Endothelial cell of umbilical vein (primary cell): Measurements from ENCODE around the gene RGS11. TPM values are rescaled to one million over a fixed set of nuclear protein-coding genes. Genes with fewer than 3 reads are reported as not detected.

Source experiments
- BruUV-seq: library from RNA; stranded (reverse); fragments of 400-500 nt; replicated peaks from 2 replicates; lab custom pipeline; 2021; lab: Mats Ljungman, UMichigan
- CTCF ChIA-PET: fragments of 300-600, 350-600 bp; sonication (Branson Sonifier 250); formaldehyde crosslinking; loops from one replicate; lab custom pipeline; 2021; ENCODE audit warnings: antibody characterized with exemption, inconsistent platforms; lab: Charles Lee
- POLR2A ChIA-PET: fragments of 300-600, 350-600 bp; sonication (Branson Sonifier 250); formaldehyde crosslinking; loops from one replicate; lab custom pipeline; 2021; ENCODE audit warnings: antibody characterized with exemption, inconsistent platforms; lab: Charles Lee
- DNase-seq: peaks from one replicate; pipeline ENCODE4 v3.0.0-alpha.2; 2011; ENCODE audit warnings: low read depth, low spot score
- FAIRE-seq: peaks from 2 replicates; lab custom pipeline; 2011; peaks lifted over from hg19 to GRCh38; lab: Jason Lieb, UNC
- H2AFZ ChIP-seq: 2 replicates; pipeline ENCODE4 v1.6.0; 2012; ENCODE audit warnings: low read depth, low read length, control low read depth, inconsistent platforms
- H3K27ac ChIP-seq: 2 replicates; pipeline ENCODE4 v1.5.1; 2011; ENCODE audit warnings: low read depth, mild to moderate bottlenecking, control low read depth, low read length, moderate library complexity; ENCODE audit not compliant: insufficient read depth
- H3K27me3 ChIP-seq, 2 experiments: 2 replicates each; pipeline versions ENCODE4 v1.6.0 to v1.6.1; 2011; ENCODE audit warnings: low read length in 2 of 2, mixed read lengths in 1 of 2; ENCODE audit not compliant: control insufficient read depth in 2 of 2, insufficient read depth in 2 of 2
- H3K36me3 ChIP-seq, 2 experiments: 2 replicates in 1 of 2; 3 replicates in 1 of 2; pipeline ENCODE4 v1.5.1; 2011; ENCODE audit warnings: low read length in 2 of 2, mild to moderate bottlenecking in 1 of 2, moderate library complexity in 1 of 2; ENCODE audit not compliant: control insufficient read depth in 2 of 2, insufficient read depth in 2 of 2; ENCODE audit errors: extremely low read depth in 1 of 2
- H3K4me1 ChIP-seq: 3 replicates; pipeline ENCODE4 v1.5.1; 2011; ENCODE audit warnings: mild to moderate bottlenecking, low read length; ENCODE audit not compliant: control insufficient read depth, insufficient read depth; ENCODE audit errors: extremely low read depth
- H3K4me2 ChIP-seq: 2 replicates; pipeline ENCODE4 v1.6.1; 2011; ENCODE audit warnings: low read length, control low read depth, mixed read lengths; ENCODE audit not compliant: insufficient read depth
- H3K4me3 ChIP-seq, 3 experiments: fragments of 200-600 bp in 1 of 3; sonication (generic), shearing (Covaris generic) in 1 of 3; replicated peaks in 1 of 3; 2 replicates each; pipeline ENCODE4 v1.5.1; 2011 to 2016; ENCODE audit warnings: control low read depth in 3 of 3, low read length in 3 of 3, mild to moderate bottlenecking in 2 of 3, inconsistent platforms in 1 of 3, low read depth in 1 of 3, moderate library complexity in 1 of 3; ENCODE audit not compliant: insufficient read depth in 1 of 3
- H3K79me2 ChIP-seq: 2 replicates; pipeline ENCODE4 v1.6.0; 2012; ENCODE audit warnings: low read length, inconsistent platforms; ENCODE audit not compliant: control insufficient read depth, insufficient read depth
- H3K9ac ChIP-seq: replicated peaks from 2 replicates; pipeline ENCODE3; 2011; ENCODE audit warnings: low read length, control low read depth; ENCODE audit not compliant: insufficient read depth; ENCODE audit errors: extremely low read depth
- H3K9me1 ChIP-seq: replicated peaks from 3 replicates; pipeline ENCODE4 v1.6.0; 2011; ENCODE audit warnings: mild to moderate bottlenecking, low read length; ENCODE audit not compliant: control insufficient read depth, insufficient read depth; ENCODE audit errors: extremely low read depth
- H3K9me3 ChIP-seq: replicated peaks from 2 replicates; pipeline ENCODE4 v1.5.1; 2012; ENCODE audit warnings: low read length, inconsistent platforms; ENCODE audit not compliant: control insufficient read depth, insufficient read depth
- H4K20me1 ChIP-seq: replicated peaks from 2 replicates; pipeline ENCODE3; 2011; ENCODE audit warnings: mild to moderate bottlenecking, low read length; ENCODE audit not compliant: control insufficient read depth, insufficient read depth; ENCODE audit errors: extremely low read depth
- EZH2 ChIP-seq: IDR thresholded peaks from 2 replicates; pipeline ENCODE4 v1.6.1; 2012; ENCODE audit warnings: borderline replicate concordance, low read depth, mild to moderate bottlenecking, moderate library complexity, low read length, inconsistent platforms; ENCODE audit not compliant: severe bottlenecking
- FOS ChIP-seq: IDR thresholded peaks from 2 replicates; pipeline ENCODE4 v1.6.1; 2011; ENCODE audit warnings: mild to moderate bottlenecking, low read length, moderate library complexity, borderline replicate concordance; ENCODE audit not compliant: insufficient read depth
- GATA2 ChIP-seq: IDR thresholded peaks from 2 replicates; pipeline ENCODE4 v1.7.0; 2011; ENCODE audit warnings: low read depth, mild to moderate bottlenecking, moderate library complexity, mixed read lengths, low read length; ENCODE audit not compliant: insufficient read length, insufficient read depth
- JUN ChIP-seq: IDR thresholded peaks from 2 replicates; pipeline ENCODE4 v1.6.1; 2011; ENCODE audit warnings: borderline replicate concordance, low read depth; ENCODE audit not compliant: insufficient read length, insufficient read depth
- MAX ChIP-seq: IDR thresholded peaks from 2 replicates; pipeline ENCODE4 v1.6.1; 2011; ENCODE audit not compliant: insufficient read depth, insufficient read length
- MYC ChIP-seq: IDR thresholded peaks from one replicate; pipeline ENCODE4 v1.6.1; 2011; ENCODE audit warnings: mild to moderate bottlenecking, low read depth, low read length
- POLR2A ChIP-seq: IDR thresholded peaks from 2 replicates; pipeline ENCODE4 v1.6.1; 2012; ENCODE audit warnings: low read depth, mild to moderate bottlenecking, control low read depth, low read length
- POLR2AphosphoS5 ChIP-seq: IDR thresholded peaks from 2 replicates; pipeline ENCODE4 v1.6.1; 2012; ENCODE audit warnings: low read depth, mild to moderate bottlenecking, control low read depth, low read length, moderate library complexity; ENCODE audit not compliant: insufficient read depth
- dilution Hi-C: fragments of 300-500 bp; cut with MboI; formaldehyde crosslinking; loops from one replicate; pipeline ENCODE4 v1.15.0; 2019; ENCODE audit warnings: low sequenced_read_pairs; ENCODE audit not compliant: extremely low pct_ligation_motif_present
- intact Hi-C: fragments of 100-400 bp; cut with micrococcal nuclease; formaldehyde crosslinking; loops from one replicate; pipeline ENCODE4 v1.10.0; 2022
- polyA plus RNA-seq, 4 experiments: library from polyadenylated mRNA; depleted of rRNA in 3 of 4; stranded (reverse) in 3 of 4; unstranded in 1 of 4; fragments of >200 nt; gene quantifications; 2 replicates each; pipeline versions ENCODE4 v1.2.1 to v1.2.3, GENCODE V29; 2011 to 2012; ENCODE audit warnings: missing spikeins in 1 of 4
- total RNA-seq: library from RNA; stranded (reverse); gene quantifications from 2 replicates; pipeline ENCODE4 v1.2.3, GENCODE V29; 2021
- TF ChIP-seq, protein P1 (sequence below), 2 donors: IDR thresholded peaks; 1 replicate in 1 of 2; 2 replicates in 1 of 2; pipeline ENCODE4 v1.5.1; 2011; ENCODE audit warnings: low read length in 2 of 2, mild to moderate bottlenecking in 2 of 2, moderate library complexity in 2 of 2, control low read depth in 1 of 2, inconsistent platforms in 1 of 2, low read depth in 1 of 2; ENCODE audit not compliant: insufficient read depth in 1 of 2; ENCODE audit errors: extremely low read depth in 1 of 2

Gene RGS11
- total and polyA plus RNA-seq, 2 donors (not counting 3 experiments of a cell fraction or from before 2014, with no cell fraction given): 3.0 to 4.9 TPM

DNA sequence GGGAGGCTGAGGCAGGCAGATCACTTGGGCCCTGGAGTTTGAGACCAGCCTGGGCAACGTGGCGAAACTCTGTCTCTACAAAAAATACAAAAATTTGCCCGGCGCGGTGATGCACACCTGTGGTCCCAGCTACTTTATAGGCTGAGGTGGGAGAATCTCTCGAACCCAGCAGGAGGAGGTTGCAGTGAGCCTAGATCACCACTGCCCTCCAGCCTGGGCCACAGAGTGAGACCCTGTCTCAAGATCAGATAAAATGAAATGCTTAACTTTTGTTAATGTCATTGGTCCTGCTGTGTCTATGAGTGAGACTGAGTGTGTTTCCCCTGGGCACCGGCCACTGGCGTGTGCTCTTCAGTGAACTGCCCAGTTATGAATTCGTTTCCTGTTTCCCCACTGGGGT, 30.6 kb downstream of the RGS11 start:
- no peaks in the 10 kb centered on the region for H3K9me3 ChIP-seq
- CTCF ChIA-PET: no interaction called here
- dilution Hi-C loops (no loop called here), intact Hi-C loops (no loop called here)
- H4K20me1 ChIP-seq: no peaks in the 10 kb centered on the region
- TF ChIP-seq JUN (no peak), GATA2 (no peak), EZH2 (no peak), POLR2AphosphoS5 (no peak)
- no peak overlapping the region for H3K9ac ChIP-seq
- peaks cover 6% of the 10 kb centered on the region for H3K4me1 ChIP-seq
- DNase-seq: no peak
- FAIRE-seq: no peak
- no peak overlapping the region for H3K4me2 ChIP-seq
- BruUV-seq: no TSS peak
- no peak overlapping the region for H2AFZ ChIP-seq
- POLR2A ChIA-PET: no interaction called here
- H3K4me3 ChIP-seq: no peak overlapping the region
- no peaks in the 10 kb centered on the region for H3K9me1 ChIP-seq
- no peaks in the 10 kb centered on the region for H3K27me3 ChIP-seq
- no peak overlapping the region for H3K27ac ChIP-seq
- no peaks in the 10 kb centered on the region for H3K36me3 ChIP-seq
- no peaks in the 10 kb centered on the region for H3K79me2 ChIP-seq

- no peaks in the 10 kb centered on the region for H3K9me3 ChIP-seq
- H2AFZ ChIP-seq: no peak overlapping the region
- no peak overlapping the region for H3K4me3 ChIP-seq
- dilution Hi-C loops (no loop called here), intact Hi-C loops (no loop called here)
- ChIA-PET POLR2A (no interaction called here), CTCF (interaction anchor here (2.1 kb wide), 1 partner anchor 8 kb away, joined by 4 read pairs; the partner anchor contains the start of gene FAM234A)
- H3K27ac ChIP-seq: no peak overlapping the region
- H3K9me1 ChIP-seq: no peaks in the 10 kb centered on the region
- H3K9ac ChIP-seq: no peak overlapping the region
- no peaks in the 10 kb centered on the region for H3K27me3 ChIP-seq
- H3K4me1 ChIP-seq: peaks cover 6% of the 10 kb centered on the region
- TF ChIP-seq POLR2AphosphoS5 (no peak), MYC (no peak), POLR2A (no peak), GATA2 (no peak), FOS (no peak), MAX (no peak), EZH2 (no peak), JUN (no peak)
- TF ChIP-seq, protein P1, sequence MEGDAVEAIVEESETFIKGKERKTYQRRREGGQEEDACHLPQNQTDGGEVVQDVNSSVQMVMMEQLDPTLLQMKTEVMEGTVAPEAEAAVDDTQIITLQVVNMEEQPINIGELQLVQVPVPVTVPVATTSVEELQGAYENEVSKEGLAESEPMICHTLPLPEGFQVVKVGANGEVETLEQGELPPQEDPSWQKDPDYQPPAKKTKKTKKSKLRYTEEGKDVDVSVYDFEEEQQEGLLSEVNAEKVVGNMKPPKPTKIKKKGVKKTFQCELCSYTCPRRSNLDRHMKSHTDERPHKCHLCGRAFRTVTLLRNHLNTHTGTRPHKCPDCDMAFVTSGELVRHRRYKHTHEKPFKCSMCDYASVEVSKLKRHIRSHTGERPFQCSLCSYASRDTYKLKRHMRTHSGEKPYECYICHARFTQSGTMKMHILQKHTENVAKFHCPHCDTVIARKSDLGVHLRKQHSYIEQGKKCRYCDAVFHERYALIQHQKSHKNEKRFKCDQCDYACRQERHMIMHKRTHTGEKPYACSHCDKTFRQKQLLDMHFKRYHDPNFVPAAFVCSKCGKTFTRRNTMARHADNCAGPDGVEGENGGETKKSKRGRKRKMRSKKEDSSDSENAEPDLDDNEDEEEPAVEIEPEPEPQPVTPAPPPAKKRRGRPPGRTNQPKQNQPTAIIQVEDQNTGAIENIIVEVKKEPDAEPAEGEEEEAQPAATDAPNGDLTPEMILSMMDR (IDR thresholded peaks at IDR 0.05; ENCODE audit: extremely low read depth in 1 of 2, insufficient read depth in 1 of 2, low read depth in 1 of 2, low read length in 2 of 2): no peak
- FAIRE-seq: no peak
- DNase-seq: no peak
- H4K20me1 ChIP-seq: no peaks in the 10 kb centered on the region
- H3K79me2 ChIP-seq: no peaks in the 10 kb centered on the region
- no peaks in the 10 kb centered on the region for H3K36me3 ChIP-seq
- BruUV-seq: no TSS peak
- no peak overlapping the region for H3K4me2 ChIP-seq
Observed at GRCh38 chr16:243348-243747, 32.4 kb downstream of the RGS11 start.
